HUES6 (cell line): ENCODE results near the gene ZNF132.

ENCODE experiments used
- H3K27ac ChIP-seq: 2 replicates; pipeline ENCODE4 v1.7.0; 2013; ENCODE audit warnings: low read depth, mild to moderate bottlenecking, low read length, inconsistent platforms
- H3K27me3 ChIP-seq: 2 replicates; pipeline ENCODE4 v1.6.1; 2013; ENCODE audit warnings: low read length; ENCODE audit not compliant: control insufficient read depth, insufficient read depth
- H3K36me3 ChIP-seq: 2 replicates; pipeline ENCODE4 v1.6.1; 2013; ENCODE audit warnings: low read length; ENCODE audit not compliant: control insufficient read depth, insufficient read depth
- H3K4me1 ChIP-seq: 2 replicates; pipeline ENCODE4 v1.6.1; 2013; ENCODE audit warnings: low read length; ENCODE audit not compliant: control insufficient read depth, insufficient read depth
- H3K4me3 ChIP-seq: 2 replicates; pipeline ENCODE4 v1.5.1; 2013; ENCODE audit warnings: low read depth, low read length
- H3K9ac ChIP-seq: one replicate; pipeline ENCODE4 v1.6.1; 2013; ENCODE audit warnings: mild to moderate bottlenecking, low read length
- H3K9me3 ChIP-seq: 2 replicates; pipeline ENCODE4 v1.6.1; 2013; ENCODE audit warnings: low read depth, low read length; ENCODE audit not compliant: control insufficient read depth, insufficient read depth

ZNF132 gene

GRCh38 chr19:58382997-58383603, 56.9 kb downstream of the ZNF132 start:
- no peak overlapping the region for H3K27ac ChIP-seq
- no peak overlapping the region for H3K4me3 ChIP-seq
- no peak overlapping the region for H3K9ac ChIP-seq
- H3K36me3 ChIP-seq = peaks cover 8% of the 10 kb centered on the region
- no peaks in the 10 kb centered on the region for H3K9me3 ChIP-seq
- peaks cover 18% of the 10 kb centered on the region for H3K4me1 ChIP-seq
- H3K27me3 ChIP-seq = no peaks in the 10 kb centered on the region
